HCEC 1CT (cell line): ENCODE data around the gene ZNF391.
"Not testable (repeated sequence)": the region's sequence is repeated elsewhere in the genome, so short reads cannot be mapped to it uniquely, and the experiment has no call there.

ENCODE experiments used
- DNase-seq: peaks from one replicate; pipeline ENCODE4 v3.0.0-alpha.2; 2017

ZNF391 gene

DNA sequence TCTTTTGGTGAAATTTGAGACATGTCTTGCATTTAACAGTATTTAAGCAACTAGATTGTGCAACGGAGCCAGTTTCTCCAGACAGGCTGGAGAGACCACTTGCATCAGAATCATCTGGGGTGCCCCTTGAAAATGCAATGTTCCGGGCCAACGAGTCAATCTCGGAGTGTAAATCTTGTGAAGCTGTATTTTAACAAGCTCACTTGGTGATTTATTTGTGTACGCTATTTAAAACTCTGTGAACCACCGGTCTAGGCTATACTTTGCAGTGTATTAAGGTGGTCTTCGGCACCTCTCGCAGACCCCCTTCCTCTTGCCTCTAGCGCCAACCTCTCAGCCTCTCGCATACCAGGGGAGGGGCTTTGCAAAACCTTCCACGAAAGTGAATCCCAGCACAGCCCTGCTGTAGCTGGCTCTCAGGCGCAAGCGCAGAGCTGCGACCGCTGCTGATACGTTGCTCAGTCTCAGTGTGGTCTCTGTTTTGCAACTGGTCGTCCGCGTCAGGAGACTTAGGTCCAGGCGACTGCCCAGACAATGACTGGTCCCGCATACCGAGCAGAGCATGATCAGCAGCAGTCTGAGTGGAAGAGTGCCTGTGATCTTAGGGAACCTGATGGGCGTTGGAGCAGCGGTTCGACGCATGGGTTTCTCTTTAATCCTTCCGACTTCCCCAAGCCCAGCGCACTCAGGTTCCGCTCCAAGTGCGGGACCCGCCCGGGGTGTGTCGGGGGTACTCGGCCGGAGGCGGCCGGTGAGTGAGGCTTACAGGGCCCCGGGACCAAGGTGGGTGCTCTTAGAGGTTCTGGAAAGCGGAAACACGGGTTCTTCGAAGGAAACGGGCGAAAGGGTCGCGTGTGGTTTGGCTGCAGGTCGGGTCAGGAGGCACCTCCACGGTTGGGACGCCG is at the start of gene ZNF391:
Gene ZNF391 (plus strand): TSS at position 467 of the 905 bp plus-strand sequence. CDS start 11,612 bp downstream, outside the sequence.
- DNase-seq = peak; percentile 22

DNA sequence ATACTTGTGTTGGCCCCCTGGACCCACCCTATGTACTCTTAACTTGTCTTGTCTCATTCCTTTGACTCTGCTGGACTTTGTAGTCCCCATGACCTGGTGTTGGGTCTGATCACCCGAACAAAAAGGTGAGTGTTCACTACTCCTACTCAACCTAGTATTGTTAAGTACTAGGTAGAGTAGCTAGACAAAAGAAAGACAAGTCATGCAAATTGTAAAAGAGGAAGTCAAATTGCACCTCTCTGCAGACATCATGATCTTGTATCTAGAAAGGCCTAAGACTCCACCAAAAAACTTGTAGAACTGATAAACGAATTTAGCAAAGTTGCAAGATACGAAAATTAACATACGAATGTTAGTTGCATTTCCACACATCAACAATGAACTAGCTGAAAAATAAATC is 35.7 kb upstream of the ZNF391 start:
- DNase-seq = no peak

DNA sequence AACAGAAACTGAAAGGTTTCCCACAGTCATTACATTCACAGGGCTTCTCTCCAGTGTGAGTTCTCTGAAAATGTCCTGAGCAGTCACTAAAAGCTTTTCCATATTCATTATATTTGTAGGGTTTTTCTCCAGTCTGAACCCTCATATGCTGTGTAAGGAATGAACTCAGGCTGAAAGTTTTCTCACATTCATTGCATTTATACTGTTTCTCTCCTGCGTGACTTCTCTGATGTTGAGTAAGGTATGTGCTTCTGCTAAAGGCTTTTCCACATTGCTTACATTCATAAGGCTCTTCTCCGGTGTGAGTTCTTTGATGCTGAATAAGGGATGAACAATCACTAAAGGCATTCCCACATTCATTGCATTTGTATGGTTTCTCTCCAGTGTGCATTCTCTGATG is 29.8 kb upstream of the ZNF391 start:
- DNase-seq = no peak

DNA sequence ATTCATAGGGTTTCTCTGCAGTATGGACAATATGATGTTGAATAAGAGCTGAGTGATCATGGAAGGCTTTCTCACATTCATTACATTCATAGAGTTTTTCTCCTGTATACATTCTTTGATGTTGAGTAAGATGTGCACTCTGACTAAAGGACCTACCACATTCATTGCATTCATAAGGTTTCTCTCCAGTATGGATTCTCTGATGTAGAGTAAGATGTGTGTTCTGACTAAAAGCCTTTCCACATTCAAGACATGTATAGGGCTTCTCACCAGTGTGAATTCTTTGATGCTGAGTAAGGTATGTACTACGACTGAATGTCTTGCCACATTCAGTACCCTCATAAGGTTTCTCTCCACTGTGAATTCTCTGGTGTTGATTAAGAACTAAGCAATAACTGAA is 29.3 kb upstream of the ZNF391 start:
- DNase-seq = no peak

DNA sequence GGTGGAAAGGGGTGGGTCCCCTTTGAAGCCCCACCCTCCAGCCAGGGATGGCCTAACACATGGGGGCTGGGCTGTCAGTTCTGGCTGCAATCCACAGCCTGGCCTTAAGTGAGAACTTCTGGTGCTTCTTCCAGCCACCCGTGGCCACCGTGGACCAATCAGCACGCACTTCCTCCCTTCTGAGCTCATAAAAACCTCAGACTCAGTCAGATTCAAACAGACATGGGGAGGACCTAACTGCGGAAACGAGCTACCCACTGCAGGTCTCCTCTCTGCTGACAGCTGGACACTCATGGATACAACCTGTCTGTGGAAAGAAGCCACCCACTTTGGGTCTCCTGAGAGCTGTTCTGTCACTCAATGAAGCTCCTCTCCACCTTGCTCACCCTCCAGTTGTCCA is 20.4 kb upstream of the ZNF391 start:
- no peak for DNase-seq

DNA sequence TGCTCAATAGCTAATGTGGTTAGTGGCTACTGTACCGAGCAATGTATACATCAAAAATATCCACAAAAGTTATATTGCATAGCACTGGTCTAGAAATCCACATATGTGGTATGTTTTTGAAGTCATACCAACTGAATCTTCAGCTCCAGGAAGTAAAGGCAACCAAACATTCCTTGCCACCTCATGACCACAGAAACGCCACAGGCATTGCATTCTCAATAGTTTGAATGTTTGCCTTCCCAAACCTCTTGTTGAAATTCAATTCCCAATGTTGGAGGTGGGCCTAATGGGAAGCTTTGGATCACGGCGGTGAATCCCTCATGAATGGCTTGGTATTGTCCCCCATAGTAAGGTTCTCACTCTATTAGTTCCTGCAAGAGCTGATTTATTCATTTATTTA is 18.2 kb upstream of the ZNF391 start:
- no peak for DNase-seq

DNA sequence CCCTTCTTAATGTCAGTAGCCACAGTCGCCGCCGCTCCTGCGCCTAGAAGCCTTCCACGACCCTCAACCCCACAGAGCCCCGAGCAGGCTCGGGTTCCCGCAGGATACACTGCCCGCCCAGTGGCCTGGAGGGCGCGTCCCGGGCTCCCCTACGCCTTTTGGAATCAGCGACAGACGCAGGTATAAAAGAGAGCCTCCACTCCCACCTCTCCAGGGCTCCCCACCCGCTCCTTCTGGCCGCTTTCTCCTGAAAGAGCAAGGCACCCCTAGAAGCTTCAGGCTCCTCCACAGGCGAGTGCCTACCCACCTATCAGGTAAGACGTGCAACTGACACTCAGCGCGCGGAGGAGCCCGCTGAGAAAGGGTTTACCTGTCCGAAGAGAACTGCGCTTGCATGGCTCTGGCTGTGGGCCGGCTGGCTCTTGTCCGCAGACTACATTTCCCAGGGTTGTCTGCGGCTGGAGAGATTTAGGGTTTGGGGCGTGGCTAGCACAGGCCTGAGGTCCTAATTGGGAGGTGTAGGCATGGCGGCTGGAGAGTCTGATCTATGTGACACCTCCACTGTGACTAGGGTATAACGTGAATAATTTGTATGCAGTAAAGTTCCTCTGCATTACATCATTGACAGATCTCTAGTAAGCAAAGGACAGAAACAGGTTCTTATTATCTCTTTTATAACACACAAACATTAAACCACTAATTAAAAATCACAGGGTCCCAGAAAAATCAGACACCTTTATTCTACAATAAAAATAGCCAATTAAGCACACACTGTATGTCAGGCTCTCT is 13.5 kb upstream of the ZNF391 start:
- DNase-seq = peak; percentile 73

DNA sequence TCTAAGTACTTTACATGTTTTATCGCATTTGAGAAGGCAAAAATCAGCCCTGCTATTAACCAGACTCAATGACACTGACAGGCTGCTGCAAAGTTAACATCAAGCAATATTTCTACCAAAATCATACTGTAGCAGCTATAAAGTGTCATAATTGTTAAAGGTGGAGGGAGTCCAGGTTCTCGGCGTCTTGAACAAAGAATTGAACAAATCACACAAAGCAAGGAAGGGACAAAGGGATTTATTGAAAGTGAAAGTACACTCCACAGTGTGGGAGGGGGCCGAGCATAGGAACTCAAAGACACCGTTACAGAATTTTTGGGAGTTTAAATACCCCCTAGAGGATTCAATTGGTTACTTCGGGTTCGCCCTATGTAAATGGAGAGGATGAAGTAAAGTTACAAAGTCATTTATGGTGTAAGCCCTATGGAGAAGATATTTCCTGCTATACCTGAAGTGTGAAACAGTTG is 12.9 kb upstream of the ZNF391 start:
- DNase-seq = peak; percentile 18

DNA sequence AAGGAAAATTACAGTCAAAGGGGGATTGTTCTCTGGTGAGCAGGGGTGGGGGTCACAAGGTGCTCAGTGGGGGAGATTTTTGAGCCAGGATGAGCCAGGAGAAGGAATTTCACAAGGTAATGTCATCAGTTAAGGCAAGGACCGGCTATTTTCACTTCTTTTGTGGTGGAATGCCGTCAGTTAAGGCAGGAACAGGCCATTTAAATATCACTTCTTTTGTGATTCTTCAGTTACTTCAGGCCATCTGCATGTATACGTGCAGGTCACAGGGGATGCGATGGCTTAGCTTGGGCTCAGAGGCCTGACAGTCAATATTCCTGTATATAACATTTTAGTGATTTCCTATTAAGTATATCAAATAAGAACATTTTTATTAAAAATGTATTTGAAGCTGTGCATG is 10.2 kb upstream of the ZNF391 start:
- DNase-seq = not testable (repeated sequence)

DNA sequence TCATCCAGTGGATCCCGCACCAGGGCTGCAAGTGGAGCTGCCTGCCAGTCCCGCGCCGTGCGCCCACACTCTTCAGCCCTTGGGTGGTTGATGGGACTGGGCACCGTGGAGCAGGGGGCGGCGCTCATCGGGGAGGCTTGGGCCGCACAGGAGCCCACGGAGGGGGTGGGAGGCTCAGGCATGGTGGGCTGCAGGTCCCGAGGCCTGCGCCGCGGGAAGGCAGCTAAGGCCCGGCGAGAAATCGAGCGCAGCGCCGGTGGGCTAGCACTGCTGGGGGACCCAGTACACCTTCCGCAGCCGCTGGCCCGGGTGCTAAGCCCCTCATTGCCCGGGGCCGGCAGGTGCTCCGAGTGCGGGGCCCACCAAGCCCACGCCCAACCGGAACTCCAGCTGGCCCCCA is 7.6 kb upstream of the ZNF391 start:
- DNase-seq = not testable (repeated sequence)

DNA sequence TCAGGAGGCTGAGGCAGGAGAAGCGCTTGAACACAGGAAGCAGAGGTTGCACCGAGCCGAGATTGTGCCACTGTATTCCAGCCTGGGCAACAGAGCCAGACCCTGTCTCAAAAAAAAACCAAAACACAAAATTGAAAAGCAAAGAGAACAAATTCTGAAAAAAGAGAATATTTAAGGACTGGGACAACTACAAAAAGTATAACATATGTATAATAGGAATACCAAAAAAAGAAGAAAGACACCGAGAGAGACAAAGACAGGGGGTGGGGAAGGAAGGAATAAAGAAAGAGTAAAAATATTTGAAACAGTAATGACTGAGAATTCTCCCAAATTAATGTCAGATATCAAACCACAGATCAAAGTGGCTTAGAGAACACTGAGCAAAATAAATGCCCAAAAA is 5.5 kb upstream of the ZNF391 start:
- no peak for DNase-seq

DNA sequence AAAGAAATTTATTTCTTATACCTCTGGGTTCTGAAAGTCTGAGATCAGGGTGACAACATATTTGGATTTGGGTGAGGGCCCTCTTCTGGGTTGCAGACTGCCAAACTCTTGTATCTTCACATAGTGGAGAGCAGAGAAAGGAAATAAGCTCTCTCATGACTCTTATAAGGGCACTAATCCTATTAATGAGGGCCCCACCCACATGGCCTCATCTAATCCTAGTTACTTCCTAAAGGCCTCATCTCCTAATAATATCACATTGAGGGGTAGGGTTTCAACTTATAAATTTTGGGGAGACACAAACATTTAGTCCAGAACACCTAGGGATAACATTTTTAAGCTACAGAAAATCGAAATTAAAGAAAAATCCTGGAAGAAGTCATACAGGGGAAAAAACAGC is 5.1 kb upstream of the ZNF391 start:
- no peak for DNase-seq

DNA sequence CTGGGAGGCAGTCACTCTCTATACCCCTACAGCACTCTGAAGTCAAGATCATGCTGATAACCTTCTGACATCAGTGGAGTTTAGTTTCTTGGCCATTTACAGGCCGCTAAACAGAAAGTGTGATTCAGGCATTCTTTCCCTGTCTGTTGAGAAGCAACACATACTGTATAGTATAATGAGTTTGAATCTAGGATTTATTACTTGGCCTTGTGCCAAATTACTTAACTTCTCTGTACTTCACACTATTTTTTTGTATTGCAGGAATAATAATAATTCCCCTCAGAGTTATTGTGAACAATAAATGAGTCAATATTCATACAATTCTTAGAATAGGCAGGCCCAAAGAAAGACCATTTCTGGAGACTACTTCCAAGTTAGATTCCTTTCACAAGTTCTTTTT is 4.1 kb downstream of the ZNF391 start:
- no peak for DNase-seq

DNA sequence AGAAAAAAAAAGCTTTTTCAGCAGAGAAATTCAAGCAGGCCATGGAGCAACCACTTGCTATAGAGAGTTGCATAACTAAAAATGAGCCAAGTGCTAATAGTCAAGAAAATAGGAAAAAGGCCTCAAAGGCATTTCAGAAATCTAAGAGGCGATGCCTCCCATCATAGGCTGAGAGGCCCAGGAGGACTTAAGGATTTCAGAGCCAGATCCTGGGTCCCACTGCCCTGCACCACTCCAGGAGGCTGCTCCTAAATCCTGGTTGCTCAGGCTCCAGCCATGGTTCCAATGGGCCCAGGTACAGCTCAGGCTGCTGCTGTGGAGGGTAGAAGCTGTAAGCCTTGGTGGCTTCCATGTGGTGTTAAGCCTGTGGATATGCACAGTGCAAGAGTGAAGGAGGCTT is 5.5 kb downstream of the ZNF391 start:
- no peak for DNase-seq

DNA sequence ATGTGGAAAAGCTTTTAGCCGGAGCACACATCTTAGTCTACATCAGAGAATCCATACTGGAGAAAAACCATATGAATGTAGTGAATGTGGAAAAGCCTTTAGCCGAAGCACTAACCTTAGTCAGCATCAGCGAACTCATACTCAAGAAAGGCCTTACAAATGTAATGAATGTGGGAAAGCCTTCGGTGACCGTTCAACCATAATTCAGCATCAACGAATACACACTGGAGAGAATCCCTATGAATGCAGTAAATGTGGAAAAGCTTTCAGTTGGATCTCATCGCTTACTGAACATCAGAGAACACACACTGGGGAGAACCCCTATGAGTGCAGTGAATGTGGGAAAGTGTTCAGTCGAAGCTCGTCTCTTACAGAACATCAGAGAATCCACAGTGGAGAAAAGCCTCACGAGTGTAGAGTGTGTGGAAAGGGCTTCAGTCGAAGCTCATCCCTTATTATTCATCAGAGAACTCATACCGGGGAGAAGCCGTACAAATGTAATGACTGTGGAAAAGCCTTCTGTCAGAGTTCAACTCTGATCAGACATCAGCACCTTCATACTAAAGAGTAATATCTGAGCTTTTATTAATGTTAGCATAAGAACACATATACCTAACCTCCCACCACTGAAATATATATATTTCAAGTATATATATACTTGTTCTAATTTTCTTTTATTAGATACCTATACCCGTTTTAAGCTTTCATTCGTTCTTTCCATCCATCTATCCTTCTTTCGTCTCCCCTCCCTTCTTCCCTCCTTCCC is 12.5 kb downstream of the ZNF391 start:
- no peak for DNase-seq

DNA sequence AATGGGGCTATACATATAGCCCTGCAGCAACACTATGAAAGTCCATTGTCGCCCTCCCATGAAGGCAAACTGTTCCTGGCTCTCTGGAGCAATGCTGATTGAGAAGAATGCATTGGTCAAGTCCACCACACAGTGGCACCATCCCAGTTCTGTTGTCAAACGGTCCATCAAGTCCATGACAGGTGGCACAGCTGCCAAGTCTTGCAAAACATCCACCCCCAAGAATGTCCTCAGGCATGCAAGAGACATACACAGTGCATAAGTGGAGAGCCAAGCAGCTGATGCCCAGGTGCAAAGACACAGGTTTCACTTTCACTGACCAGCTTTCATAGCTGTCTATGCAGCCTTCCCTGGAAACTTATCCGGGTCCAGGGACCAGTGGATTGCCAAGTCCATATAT is 17.5 kb downstream of the ZNF391 start:
- no peak for DNase-seq

DNA sequence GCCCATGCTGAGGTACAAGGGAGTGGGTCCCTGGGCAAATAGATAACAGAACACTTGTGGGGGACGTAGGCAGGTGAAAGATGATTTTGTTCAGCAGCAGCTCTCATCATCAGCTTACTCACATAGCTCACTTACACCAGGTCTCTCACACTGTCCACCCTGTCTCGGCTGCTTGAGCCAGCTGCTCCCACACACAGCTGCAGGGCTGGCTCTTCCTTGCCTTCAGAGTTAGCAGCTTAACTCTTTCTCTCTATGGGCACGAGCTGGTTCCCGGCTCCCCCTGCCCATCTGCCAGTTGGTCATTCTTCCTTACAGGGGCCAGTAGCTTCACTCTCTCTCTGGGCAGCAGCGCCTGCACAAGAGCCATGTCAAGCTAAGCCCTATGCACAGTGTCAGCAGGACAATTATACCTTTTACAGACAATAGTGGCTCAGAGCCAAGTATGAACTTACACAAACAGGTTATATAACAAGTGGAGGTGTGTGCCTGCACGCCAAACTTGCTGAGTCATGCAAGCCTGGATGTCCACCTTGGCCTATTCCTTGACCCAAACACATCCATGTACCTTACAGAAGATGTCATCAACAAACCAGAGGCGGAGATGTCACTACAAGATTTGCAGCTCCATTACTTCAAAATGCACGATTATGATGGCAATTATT is 18.7 kb downstream of the ZNF391 start:
- DNase-seq = no peak

DNA sequence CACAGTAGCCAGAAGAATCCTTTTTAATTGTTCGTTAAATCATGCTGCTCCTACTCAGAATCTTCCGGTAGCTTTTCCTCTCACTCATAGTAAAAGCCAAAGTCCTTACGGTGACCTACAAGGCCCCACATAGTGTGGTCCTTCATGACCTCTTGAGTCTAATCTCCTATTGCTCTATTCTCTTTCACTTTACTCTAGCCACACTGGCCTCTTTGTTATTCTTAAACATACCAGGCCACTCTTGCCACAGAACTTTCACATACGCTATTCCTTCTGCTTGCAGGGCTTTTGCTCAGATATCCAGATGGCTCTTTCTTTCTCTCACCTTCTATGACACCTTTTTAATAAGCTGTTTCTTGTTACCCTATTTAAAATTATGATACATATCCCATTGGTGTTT is 25.7 kb downstream of the ZNF391 start:
- no peak for DNase-seq

DNA sequence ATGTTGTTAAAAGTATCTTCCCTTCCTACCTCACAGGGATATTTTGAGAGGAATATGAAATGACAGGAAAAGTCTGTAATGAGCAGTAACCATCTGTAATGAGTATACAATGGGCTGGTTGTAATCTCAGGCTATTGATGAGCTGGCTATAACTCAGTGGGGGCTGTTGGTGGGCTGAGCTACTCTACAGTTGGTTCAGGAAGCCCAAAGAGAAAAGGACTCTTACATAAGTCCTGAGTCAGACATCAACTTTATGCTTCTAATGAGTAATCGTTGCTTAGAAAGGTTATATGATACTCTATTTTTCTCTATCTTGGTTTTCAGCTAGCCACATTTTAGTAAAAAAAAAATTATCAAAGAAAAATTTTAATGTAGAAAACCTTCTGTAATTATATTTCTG is 26.4 kb downstream of the ZNF391 start:
- DNase-seq = no peak

DNA sequence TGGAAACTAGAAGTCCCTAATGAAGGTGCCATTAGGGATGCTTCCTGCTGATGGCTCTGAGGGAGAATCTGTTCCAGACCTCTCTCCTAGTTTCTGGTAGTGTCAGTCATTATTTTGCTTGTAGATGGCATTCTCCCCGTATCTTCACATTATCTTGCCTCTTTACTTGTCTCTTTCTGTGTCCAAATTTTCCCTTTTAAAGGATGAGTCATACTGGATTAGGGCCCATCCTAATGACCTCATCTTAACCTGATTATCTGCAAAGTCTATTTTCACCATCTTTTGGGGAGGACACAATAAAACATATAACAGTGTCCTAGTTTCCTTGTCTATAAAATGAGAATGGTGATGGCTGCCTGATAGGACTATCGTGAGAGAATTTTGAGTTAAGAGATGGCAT is 27.3 kb downstream of the ZNF391 start:
- no peak for DNase-seq

DNA sequence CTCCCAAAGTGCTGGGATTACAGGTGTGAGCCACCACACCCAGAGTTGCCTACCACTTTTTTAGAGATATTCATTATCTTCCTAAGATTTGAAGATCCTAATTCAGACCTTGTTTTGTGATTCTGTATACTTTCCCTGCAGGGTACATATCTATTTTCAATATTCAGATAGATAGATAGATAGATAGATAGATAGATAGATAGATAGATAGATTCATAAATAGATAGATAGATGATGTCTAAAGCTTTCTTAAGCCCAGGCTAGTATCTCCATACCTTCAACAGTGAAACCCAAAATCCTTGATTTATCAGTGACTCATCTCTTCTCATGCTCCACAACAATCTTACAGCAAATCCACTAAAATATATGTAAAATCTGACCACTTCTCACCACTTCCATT is 30.8 kb downstream of the ZNF391 start:
- no peak for DNase-seq

DNA sequence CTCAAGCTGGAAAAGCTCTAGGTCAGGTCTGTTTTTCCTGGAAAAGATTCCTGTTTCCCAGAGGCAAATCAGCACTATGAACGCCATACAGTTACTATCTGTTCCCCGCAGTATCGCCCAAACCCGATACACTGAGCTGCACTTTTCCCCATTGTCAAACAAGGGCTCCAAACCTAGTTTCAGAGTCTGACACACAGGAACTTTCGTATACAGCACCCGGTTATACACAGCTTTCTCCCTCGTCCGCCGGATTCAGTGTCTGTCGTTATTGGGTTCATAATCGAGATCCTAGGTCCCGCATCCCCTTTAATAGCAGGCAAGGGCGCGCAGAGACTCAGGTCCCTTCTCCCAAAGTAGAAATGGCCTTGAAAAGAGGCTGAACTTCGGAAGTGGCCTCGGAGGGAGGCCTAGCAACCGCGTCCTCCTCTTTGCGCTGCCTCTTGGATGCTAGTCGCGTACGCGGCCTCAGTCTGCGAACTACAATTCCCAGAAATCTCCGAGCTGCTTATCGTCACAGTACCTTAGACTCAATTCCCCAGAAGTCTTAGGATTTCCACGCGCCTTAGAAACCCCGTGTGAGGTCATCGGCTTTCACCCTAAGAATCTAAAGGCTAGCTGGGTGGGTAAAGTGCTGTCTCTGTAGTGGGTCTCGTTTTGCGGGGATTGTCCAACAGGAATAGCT is 34.2 kb downstream of the ZNF391 start:
- DNase-seq = no peak
